ENCODE measurements around the gene CRACR2A.

The CRACR2A gene

DNA sequence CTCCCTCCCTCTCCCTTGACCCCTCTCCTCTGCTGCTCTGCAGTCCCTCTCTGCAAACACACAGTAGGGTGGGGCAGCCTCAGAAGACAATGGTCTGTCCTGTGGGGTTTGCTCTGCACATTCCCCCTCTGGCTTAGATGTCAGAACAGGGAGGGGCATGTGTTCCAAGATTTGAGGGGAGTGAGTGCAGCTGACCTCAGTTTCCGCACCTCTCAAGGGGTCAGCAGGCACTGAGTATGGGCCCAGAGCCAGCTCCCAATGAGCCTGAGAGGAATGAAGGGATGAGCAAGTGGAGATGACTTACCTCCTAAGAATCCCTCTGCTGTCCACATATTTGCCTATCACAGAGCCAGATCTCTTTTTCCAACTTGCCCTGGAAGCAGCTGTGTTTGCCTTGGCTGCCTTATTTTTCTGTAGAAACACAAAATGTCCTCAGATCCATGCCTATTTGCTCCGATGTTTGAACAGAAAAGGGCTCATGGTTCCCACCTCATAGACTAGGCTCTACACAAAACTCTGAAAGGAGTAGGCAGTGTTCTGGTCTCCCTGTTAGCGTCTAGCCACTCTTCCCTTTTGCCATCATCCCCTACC, 111.4 kb downstream of the CRACR2A start:
- no peak for DNase-seq

DNA sequence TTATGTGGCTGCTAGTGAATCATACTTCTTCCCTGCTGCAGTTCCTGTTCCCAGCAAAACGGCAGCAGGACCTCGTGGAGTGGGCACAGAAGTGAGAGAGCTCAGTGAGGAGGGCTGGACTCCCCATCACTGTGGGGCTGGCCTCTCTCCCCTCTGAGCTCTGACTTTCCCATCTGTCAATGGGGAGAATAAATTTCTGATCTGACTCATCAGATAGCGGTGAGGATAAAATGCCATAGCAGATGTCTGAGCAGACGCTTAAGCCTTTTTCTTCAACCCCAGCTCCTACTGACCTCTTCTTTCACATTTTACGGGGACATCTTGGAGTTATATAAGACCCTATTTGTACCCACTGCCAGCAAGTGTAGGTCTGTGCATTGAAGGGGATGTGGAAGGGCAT, 116.6 kb downstream of the CRACR2A start:
- no peak for DNase-seq

DNA sequence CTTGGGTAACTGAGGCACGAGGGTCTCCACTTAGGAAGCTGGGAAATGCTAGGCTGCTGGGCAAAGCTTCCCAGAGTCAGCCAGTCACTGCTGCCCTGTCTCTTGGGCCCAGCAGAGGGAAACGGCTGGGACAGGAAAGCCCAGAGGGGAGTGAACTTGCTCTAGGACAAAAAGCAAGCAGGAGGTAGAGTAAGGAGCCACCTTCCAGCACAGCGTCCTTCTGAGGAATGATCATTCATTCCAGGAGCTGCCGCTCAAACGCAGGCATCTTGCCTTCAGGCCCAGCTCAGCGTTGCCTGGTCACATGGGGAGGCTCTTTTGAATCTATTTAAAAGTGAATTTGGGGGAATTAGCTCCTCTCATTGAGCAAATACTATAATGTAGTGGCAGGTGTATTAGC, 118.6 kb downstream of the CRACR2A start:
- no peak for DNase-seq

DNA sequence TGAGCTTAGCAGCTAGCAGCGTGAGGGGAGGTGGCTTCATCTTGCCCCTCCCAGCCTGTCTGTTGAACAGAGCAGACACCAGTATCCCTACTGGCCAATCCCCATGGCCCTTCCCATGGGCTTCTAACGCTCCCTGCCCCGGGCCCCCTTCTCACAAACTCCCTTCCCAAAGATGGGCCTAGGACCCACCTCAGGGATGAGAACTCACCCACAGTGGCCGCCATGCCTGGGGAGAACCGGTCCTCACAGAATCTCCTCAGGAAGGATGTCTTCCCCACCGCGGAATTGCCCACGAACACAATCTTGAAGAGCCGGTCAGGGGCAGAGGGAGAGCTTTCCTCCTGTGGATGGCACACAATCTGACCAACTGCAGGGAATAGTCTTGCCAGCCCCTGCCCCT, 119.5 kb downstream of the CRACR2A start:
- DNase-seq, result no peak

DNA sequence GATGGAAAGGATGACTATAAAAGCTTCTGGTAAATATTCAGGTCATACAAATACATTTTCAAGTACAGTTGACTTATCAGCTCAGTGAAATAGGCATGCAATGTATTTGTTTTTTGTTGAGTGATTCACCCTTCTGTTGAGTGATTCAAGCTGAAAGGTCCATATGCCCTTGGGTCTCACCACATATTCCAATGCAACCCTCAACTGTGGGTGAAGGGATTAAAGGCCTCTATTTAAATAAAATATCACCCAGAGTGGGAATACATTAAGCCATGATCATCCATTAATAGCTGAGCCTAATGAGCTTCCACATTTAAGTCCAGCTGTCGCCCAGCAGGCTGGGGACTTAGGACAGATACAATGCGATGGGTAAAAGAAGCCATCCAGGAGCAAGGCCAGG, 120.2 kb downstream of the CRACR2A start:
- no peak for DNase-seq

DNA sequence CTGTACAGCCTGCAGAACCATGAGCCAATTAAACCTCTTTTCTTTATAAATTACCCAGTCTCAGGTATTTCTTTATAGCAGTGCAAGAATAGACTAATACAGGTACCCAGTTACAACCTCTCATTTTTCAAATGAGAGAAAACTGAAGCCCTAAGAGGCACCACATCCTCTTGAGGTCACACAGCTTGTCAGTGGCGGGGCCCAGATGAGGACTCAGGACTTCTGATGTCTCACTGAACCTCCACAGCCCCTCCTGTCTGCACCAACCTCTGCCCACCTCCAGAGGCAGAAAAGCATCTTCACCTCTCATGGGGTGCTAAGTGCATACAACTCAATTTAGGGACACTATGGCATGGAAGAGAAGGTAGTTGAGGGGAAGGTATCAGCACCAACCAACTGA, 120.7 kb downstream of the CRACR2A start:
- DNase-seq, result no peak

DNA sequence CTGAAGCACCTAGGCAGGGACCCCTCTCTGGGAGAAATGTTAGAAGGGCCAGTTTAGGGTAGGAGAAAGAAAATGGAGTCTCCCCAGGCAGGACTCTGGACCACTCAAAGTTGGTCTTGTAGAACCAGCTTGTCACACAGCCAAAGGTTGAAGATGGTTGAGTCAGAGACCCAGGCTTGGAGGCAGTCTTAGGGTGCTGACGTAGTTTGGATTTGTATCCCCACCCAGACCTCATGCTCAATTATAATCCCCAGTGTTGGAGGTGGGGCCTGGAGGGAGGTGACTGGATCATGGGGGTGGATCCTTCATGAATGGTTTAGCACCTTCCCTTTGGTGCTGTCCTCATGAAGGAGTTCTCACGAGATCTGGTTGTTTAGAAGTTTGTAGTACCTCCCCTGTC, 121.2 kb downstream of the CRACR2A start:
- DNase-seq, result no peak

DNA sequence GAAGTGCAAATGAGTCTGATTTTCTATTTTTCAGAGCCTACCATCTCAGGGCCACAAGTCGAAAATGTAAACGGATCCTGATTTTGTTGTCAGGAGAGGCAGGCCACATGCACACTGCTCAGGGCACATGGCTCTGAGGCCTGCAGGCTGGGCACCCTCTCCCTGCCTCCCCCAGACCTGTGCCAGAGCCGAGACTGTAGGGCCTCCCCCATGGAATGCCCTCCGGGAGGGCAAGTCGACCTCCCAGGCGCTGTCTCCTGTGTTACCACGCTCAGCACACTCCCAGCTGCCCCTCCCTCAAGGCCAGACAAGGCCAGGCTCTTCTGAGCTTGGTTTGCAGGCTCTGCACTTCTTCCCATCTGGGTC, 121.7 kb downstream of the CRACR2A start:
- no peak for DNase-seq

DNA sequence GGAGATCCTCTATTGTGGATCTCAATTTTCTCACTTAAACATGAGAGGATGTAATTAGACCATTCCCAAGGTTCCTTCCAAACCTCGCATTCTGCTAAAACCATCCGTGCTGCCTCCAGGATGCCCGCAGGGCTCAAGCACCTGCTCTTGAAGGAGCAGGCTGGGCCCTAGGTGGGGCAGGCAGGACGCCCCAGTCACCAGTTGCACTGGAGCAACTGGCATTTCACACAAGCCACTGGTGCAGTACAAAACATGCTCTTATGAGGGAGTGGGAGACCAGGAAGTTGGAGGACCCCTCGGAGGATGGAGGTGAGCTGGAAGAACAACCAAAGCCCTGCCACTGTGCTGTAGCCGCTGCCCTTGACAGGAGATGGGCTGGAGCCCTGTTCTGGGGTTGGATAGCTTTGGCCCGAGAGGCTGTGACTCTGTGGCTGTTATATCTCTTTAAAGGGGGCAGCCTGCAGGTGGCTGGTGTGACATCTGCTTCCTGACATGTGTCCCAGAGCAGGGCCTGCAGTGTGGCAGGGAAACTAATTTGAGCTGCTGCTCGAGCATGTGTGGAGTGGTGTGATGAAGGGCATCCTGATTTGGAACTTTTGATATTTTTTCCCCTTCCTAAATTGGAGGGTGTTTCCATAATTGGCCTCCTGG, 122.2 kb downstream of the CRACR2A start:
- no peak for DNase-seq

DNA sequence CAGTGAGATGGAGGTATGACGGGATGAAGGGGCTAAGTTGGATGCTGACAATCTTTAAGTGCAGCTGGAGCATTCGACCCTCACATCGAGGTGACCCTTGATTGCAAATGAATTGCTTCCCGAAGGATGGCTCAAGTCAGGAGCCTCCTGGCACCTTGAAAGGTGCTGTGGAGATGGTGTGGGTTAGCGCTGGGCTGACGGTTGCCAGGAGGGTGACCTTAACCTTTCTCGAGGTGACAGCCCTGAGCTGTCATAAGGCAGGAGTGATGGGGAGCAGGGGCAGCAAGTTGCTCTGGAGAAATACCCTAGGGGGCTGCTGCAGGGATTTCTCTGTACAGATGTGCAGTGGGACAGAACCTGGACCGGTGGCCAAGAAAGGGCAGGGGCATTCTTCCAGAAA, 122.8 kb downstream of the CRACR2A start:
- no peak for DNase-seq

DNA sequence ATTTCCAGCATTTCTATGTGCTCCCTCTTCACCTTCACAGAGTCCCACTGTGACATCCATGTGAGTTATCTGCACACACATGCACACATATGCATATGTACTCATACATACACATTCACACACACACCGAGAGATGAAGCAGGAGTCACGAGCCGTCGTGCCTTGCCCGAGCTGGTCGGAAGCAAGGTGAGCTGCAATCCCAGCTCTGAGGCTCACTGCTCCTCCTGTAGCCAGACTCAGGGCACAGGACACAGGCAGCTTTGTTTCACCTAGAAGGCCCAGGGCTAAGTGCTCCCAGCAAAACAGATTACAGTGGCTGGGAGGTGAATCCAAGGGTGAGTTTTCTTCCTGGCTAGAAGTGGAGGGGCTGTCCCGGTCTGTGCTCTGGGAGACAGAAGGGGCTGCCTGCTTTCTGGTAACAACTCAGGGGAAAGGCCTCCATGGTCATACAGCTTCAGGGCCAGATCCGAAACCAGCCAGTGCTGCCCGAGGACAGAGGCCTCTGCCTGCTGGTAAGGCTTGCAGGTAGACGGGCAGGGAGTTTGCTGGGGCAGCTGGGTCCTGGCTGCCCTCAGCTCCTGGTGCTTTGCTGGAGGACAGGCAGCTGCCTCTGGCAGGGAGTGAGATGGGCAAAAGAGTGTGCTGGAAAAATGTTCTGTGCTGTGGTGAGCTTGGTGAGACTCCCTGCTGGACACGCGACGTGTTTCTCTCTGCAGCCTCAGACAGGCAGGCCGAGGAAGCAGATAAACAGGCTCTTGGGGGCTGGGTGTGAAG, 123.7 kb downstream of the CRACR2A start:
- no peak for DNase-seq

DNA sequence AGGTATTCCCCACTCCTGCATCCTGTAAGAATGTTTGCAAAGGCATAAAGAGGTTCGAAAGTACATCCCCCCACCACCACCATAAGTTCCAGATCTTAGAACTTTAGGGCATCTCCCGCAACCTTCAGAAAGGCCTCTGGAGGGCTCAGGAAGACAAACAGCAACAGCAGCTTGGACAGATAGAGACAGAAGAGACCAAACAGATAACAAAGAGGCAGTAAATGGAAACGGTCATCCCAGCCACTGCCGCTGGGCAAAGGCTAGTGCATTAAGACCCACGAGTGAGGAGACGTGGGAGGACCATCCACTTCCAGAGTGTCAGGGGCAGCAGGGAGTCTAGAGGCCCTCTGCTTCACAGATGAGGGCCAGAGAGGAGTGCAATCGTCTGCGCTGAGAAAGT, 124.3 kb downstream of the CRACR2A start:
- no peak for DNase-seq

DNA sequence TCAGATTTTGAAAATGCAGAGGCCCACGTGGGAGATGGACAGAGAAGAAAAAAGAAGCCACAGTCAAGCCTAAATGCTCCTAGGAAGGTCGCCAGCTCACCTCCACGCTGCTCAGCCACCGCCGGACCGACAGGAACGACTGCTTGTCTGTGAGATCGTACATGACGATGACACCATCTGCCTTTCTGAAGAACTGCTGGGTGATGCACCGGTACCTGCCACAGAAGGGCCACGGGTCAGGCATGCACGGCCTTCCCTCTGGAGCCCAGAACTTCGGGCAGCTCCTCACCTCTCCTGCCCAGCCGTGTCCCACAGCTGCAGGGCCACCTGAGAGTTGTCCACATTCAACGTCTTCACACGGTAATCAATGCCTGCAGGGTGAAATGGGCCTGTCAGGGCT, 125.6 kb downstream of the CRACR2A start:
- DNase-seq, result no peak

DNA sequence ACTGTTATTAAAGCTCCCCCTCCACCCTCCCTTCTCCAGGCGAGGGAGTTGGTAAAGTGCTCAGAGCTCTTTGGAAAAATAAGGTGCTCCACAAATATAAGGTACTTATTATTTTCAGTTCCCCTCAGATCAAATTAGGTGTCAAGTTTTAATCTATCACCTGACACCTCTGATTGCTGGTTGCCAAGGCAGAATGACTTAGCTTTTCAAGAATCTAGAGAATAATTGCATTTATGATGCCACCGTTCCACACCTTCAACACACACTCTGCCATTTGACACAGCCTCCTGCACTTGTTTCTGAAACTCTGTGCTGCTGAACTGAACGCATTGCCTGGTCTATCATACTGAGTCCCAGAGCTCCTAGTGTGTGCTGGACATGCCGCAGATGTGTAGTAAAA, 128.6 kb downstream of the CRACR2A start:
- DNase-seq, result no peak

DNA sequence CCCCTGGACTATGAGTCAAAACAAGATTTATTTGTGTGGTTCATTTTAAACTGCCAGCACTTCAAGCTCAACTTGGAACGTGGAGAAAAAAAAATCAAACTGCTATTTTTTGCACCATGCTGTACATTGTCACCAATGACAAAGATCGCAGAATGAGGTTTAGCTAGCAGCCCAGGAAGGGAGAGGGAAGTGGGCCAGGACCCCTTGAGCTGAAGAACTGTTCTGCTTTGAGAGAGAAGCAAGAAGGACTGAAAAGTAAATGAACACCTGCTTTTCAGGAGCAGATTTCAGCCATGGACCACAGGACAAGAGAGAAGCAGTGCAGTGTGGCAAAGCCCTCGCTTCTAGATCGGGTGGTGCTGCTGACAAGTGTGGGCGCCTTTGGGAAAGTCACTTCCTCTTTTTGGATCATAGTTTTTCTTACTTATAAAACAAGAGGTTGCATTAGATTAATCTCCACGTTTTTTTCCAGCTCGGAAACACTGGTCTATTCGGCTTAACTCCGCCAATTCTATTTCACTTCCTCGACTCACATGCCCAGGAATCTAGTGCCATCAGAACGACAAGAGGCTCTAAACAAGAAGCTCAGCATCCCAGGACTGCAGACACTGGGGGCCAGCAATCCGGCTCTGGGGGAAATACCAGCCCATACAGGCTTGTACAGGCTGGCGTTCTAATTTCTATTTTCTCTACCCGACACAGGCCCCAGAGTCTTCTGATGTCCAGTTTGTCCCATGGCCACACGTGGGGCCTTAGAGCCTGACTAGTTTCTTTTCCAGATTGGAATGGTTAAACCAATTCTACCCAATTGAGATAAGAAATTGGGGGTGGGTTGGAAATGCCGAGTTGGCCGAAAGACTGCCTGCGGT, 129.9 kb downstream of the CRACR2A start:
- peak; percentile 50 for DNase-seq

DNA sequence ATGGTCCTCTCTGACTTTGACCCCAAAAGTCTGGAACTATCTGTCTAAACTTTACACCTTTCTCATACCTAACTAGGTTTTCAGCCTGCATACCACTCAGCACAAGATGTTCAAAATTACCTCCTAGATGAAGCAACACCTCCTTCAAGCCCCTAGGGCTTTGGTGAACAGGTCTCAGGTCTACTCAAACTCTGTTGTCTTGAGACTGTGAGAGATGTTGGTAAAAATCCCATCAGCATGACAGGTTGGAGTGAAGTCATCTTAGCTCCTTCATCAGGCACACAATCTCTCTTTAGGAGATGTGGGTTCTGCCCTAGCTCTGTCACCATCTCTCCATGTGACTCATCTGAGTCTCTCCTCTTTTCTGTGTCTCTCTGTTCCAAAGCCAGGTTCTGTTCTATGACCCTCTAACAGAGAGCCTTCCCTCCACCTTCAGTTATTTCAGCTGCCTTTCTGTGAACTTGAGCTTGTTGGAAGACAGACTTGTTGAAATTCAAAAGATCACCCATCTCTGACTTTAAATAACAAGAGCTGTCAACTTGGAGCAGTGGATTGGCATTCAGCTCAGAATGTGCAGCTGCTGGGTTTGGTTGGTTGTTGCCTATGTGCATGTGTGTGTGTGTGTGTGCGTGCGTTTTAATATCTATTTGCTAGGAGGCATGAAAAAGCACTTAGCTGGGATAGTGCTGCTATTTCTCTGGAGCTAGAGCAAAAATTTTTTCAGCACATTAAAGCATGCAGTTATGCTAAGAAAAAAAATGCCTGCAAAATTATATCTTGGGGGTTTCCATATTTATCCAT, 130.7 kb downstream of the CRACR2A start:
- DNase-seq, result no peak

DNA sequence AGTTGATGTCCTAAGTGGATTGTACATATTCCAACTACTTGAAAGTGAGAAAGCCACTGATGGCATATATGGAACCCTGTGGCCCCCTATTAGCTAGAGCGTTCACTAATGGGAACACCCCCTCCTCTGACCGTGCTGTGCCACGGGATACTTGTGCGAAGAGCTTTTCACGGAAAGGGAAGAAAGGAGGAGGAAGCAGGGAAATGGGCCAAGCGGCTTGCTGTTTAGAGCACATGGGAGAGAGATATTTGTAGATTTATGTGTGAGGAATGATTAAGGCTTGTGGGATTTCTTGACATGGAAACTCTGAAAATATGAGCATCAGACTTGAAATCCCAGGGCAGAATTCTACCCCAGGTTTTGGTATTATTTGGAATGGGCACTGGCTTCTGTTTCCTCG, 132.1 kb downstream of the CRACR2A start:
- no peak for DNase-seq

DNA sequence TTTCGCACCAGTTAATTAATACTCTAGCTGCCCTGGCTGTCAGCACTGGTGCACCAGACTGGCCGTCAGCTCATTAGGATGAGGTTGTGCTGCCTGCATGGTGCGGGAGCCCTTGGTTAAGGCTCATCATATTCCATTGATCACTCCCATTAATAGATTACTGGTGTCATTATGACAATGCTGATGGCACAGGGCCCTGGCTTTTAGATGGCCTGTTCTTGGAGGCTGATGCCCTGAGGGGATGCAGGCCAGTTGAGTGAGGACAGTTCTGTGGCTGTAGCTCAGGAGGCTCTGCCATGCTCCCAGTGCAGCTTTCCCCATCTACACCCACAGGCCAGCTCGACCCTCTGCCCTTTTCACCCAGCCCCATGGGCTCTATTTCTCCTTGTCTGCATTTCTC, 135.3 kb downstream of the CRACR2A start:
- no peak for DNase-seq

DNA sequence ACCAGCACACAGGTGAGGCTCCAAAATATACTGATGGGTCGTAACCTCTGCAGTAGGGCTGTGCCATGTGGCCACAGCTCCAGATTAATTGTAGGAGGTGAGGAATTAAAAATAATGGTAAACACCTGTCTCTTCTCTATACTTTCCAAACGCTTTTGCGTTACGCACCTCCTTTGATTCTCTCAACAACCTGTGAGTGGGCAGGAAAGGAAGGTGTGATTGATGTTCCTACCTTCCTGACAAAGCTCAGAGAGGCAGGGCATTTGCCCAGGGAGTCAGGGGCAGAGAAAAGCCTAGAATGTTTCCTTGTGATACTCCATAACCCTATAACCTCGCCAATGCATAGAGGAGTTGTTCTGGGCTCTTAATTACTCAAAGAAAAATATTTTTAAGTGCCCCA, 137.0 kb downstream of the CRACR2A start:
- DNase-seq, result no peak

DNA sequence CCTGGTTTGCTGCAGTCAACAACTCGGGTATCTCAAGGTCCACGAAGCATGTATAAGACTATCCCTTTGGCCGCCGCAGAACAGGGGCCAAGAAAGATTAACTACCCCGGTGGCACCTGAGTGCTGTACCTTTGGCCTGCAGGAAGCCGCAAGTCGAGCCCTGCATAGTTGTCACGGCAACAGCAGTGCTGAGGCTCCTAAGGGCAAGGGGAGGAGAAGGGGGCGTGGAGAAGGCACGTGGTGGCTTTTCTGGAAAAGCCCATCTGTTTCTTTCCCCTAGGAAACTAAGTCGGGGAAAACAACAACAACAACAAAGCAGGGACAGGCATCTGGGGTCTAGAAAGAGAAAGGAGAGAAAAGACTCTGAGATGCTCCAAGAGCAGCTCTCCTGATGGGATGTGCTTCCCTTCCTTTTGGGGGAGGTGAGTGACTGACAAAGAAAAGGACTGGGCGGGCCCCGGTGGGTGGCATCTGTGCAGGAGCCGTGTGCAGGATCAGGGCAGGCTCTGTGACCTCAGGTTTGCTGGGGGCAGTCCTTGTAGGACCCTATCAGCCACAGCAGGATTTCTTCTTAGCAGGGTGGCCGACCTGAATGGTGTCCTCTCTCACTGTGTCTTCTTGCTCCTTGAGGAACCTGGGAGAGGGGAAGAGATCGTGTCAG, 138.0 kb downstream of the CRACR2A start:
- DNase-seq, result no peak

DNA sequence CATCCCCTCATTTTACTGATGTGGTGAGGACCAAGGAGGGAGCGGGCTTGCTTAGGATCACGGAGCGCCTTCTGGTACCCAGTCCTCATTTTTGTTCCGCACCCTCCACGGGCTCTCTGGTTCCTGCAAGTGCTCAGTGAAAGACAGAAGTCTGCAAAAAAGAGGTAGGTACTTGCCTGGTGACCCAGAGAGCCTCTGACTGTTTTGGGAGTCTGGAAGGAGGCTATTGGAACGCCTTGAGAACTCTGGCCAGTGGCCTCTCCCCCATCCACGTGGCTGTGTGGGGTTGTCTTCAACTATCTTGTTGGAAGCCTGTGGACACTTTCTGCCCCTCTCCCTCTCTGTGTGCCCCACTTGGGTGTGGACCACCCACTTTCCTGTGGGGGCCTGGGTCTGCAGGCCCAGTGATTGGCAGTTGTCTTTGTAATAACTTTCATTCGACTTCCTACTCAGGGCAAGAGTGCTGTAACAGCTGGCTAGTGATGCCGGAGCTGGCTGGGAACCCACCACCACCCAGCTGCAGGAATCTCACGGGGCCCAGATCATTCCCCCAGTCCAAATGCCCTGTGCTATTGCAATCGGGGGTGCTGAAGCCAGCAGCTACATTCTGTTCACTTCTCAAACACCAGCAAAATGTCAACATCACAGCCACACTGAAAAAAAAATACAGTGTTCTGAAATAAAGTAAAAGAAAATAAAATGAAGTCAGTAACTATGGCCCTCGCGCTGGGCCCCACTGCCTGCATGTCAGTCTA, 139.1 kb downstream of the CRACR2A start:
- DNase-seq, result no peak
